ENCODE results near the gene DET1.

DET1 gene

DNA sequence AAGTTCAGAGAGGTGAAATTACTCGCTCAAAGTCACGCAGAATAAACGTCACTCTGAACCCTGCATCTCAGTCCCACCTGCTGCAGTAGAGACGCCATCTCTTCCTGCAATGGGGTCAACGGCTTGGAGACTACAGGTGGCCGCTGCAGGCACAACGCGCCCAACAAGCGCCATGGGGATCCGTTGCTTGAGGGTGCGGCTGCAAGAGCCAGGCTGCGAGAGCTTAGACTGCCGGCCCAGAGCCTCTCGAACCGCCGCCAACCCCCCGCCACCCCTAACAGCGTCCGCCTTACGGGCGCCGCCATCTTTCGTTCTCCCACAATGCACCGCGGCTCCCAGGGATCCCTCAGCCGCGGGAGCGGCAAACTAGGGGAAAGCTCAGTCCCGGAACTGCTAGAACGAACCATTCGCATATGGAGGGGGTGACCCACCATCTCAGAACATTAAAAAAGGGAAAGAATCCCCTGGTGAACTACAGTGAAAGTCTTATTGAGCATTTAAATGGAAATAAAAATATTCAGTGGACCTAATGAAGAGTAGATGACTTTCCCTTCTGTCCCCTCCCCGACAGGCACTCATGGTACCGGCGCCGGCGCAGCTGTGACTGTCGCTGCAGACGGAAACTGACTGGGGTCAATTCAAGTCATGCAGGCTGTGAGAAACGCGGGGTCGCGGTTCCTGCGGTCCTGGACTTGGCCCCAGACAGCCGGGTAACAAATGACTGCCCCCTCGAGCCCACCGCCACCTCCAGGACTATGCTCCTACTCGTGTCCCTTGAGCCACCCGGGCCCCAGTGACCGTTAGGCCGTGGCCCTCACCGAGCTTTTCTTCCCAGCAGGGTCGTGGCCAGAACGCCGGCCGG is 79.2 kb downstream of the DET1 start, which contains the start of the genes MRPL46 and MRPS11:
Gene MRPL46 (minus strand): TSS at position 316 of the 862 bp plus-strand sequence. CDS start 11 bp downstream, at position 305.
Gene MRPS11 (plus strand): TSS at position 636 of the 862 bp plus-strand sequence. CDS start 10 bp downstream, at position 646.
- peak within 1 kb of the TSS; percentile 96 for H3K9ac ChIP-seq (ENCODE audit: low read length)
- H3K27me3 ChIP-seq (ENCODE audit: control insufficient read depth, insufficient read depth, low read length): no peaks in the 10 kb centered on the region
- H3K4me3 ChIP-seq (ENCODE audit: low read depth, low read length): peak within 1 kb of the TSS; percentile 93
- peak within 1 kb of the TSS; percentile 98 for H3K27ac ChIP-seq (ENCODE audit: low read depth, low read length)
- H3K36me3 ChIP-seq (ENCODE audit: control insufficient read depth, insufficient read depth, low read length): peaks cover 39% of the 10 kb centered on the region
- H3K9me3 ChIP-seq (ENCODE audit: control insufficient read depth, insufficient read depth, low read depth, low read length): no peaks in the 10 kb centered on the region
- peaks cover 4% of the 10 kb centered on the region; the same call in 1 of the 2 replicates for H3K4me1 ChIP-seq (ENCODE audit: control insufficient read depth, insufficient read depth, low read length)

- Histone ChIP-seq H3K27me3 (ENCODE audit: control insufficient read depth, insufficient read depth, low read length) (no peaks in the 10 kb centered on the region), H3K4me3 (ENCODE audit: low read depth, low read length) (peak overlapping the region; percentile 93; the same call in 1 of the 2 replicates), H3K27ac (ENCODE audit: low read depth, low read length) (no peak overlapping the region), H3K9me3 (ENCODE audit: control insufficient read depth, insufficient read depth, low read depth, low read length) (no peaks in the 10 kb centered on the region), H3K4me1 (ENCODE audit: control insufficient read depth, insufficient read depth, low read length) (peaks cover 4% of the 10 kb centered on the region; the same call in 1 of the 2 replicates), H3K9ac (ENCODE audit: low read length) (no peak overlapping the region), H3K36me3 (ENCODE audit: control insufficient read depth, insufficient read depth, low read length) (peaks cover 51% of the 10 kb centered on the region)
Measured at GRCh38 chr15:88465633-88466224, 80.8 kb downstream of the DET1 start.

- no peak overlapping the region for H3K4me3 ChIP-seq (ENCODE audit: low read depth, low read length)
- H3K36me3 ChIP-seq (ENCODE audit: control insufficient read depth, insufficient read depth, low read length): peaks cover 60% of the 10 kb centered on the region
- no peak overlapping the region for H3K27ac ChIP-seq (ENCODE audit: low read depth, low read length)
- no peaks in the 10 kb centered on the region for H3K27me3 ChIP-seq (ENCODE audit: control insufficient read depth, insufficient read depth, low read length)
- H3K9ac ChIP-seq (ENCODE audit: low read length): no peak overlapping the region
- H3K9me3 ChIP-seq (ENCODE audit: control insufficient read depth, insufficient read depth, low read depth, low read length): no peaks in the 10 kb centered on the region
- peaks cover 4% of the 10 kb centered on the region; the same call in 1 of the 2 replicates for H3K4me1 ChIP-seq (ENCODE audit: control insufficient read depth, insufficient read depth, low read length)
Measured at GRCh38 chr15:88463870-88464532, 82.5 kb downstream of the DET1 start.

Data from HUES6 (cell line).